ENCODE measurements around the gene SMARCC2.

The SMARCC2 gene

GRCh38 chr12:56152132-56152755, 37.0 kb downstream of the SMARCC2 start, which contains the start of gene MYL6B:
Gene MYL6B, plus strand, starts transcription at chr12:56152587. Its CDS starts 1,332 bp downstream, at chr12:56153919.
- DNase-seq (ENCODE audit: low read depth): peak; percentile 94

- peak; percentile 64 for DNase-seq (ENCODE audit: low read depth)
These were observed 37.6 kb downstream of the SMARCC2 start for GRCh38 chr12:56151672-56152131.

- no peak for DNase-seq (ENCODE audit: low read depth)
These were observed 38.7 kb downstream of the SMARCC2 start for GRCh38 chr12:56150563-56150962.

GRCh38 chr12:56146492-56147460, 42.5 kb downstream of the SMARCC2 start:
- DNase-seq (ENCODE audit: low read depth): no peak

- DNase-seq (ENCODE audit: low read depth): no peak
These were observed 44.1 kb downstream of the SMARCC2 start for GRCh38 chr12:56145217-56145616.

- DNase-seq (ENCODE audit: low read depth): no peak
These were observed 45.4 kb downstream of the SMARCC2 start for GRCh38 chr12:56143870-56144269.

GRCh38 chr12:56143217-56143616, 46.1 kb downstream of the SMARCC2 start:
- no peak for DNase-seq (ENCODE audit: low read depth)

GRCh38 chr12:56141946-56142784, 47.1 kb downstream of the SMARCC2 start:
- DNase-seq (ENCODE audit: low read depth): no peak

- DNase-seq (ENCODE audit: low read depth): no peak
These were observed 51.3 kb downstream of the SMARCC2 start for GRCh38 chr12:56137853-56138571.

- DNase-seq (ENCODE audit: low read depth): no peak
These were observed 54.4 kb downstream of the SMARCC2 start for GRCh38 chr12:56134897-56135296.

- no peak for DNase-seq (ENCODE audit: low read depth)
These were observed 58.4 kb downstream of the SMARCC2 start for GRCh38 chr12:56130876-56131275.

- no peak for DNase-seq (ENCODE audit: low read depth)
These were observed 59.3 kb downstream of the SMARCC2 start for GRCh38 chr12:56129942-56130495.

GRCh38 chr12:56129206-56129941, 59.9 kb downstream of the SMARCC2 start:
- DNase-seq (ENCODE audit: low read depth): peak; percentile 62

GRCh38 chr12:56128670-56129205, 60.5 kb downstream of the SMARCC2 start:
- peak; percentile 12 for DNase-seq (ENCODE audit: low read depth)

- peak; percentile 94 for DNase-seq (ENCODE audit: low read depth)
These were observed 61.2 kb downstream of the SMARCC2 start, which contains the start of gene ESYT1 for GRCh38 chr12:56127888-56128669. Gene ESYT1, plus strand, starts transcription at chr12:56128267. Its CDS starts 53 bp downstream, at chr12:56128320.

GRCh38 chr12:56127485-56127887, 61.8 kb downstream of the SMARCC2 start:
- no peak for DNase-seq (ENCODE audit: low read depth)

GRCh38 chr12:56126732-56127239, 62.5 kb downstream of the SMARCC2 start:
- no peak for DNase-seq (ENCODE audit: low read depth)

- no peak for DNase-seq (ENCODE audit: low read depth)
These were observed 65.2 kb downstream of the SMARCC2 start for GRCh38 chr12:56124133-56124532.

GRCh38 chr12:56122637-56123036, 66.6 kb downstream of the SMARCC2 start:
- no peak for DNase-seq (ENCODE audit: low read depth)

Measured in activated T-cell treated with anti-CD3 and anti-CD28 coated beads for 48 hours (primary cell).